ENCODE data around the gene CLDN15.
"Not testable (repeated sequence)": the region's sequence is repeated elsewhere in the genome, so short reads cannot be mapped to it uniquely, and the experiment has no call there.

GRCh38 chr7:101253199-101253598 is 15.6 kb upstream of the CLDN15 start:
- TF ChIP-seq POLR2A (IDR thresholded peaks at IDR 0.05; ENCODE audit: low read length); CTCF (IDR thresholded peaks at IDR 0.05): not testable (repeated sequence)
